Prostate gland (tissue), 2 donors: ENCODE results near the gene RCAN2.

Source experiments
- POLR2A ChIP-seq: fragments of 450-650 bp; IDR thresholded peaks from one replicate; pipeline ENCODE4 v1.6.1; 2016; ENCODE audit warnings: antibody characterized with exemption, mild to moderate bottlenecking
- TF ChIP-seq, protein P1 (sequence below), 4 experiments: fragments of 200-600 bp in 2 of 4; fragments of 450-650 bp in 2 of 4; sonication (generic) in 2 of 4; IDR thresholded peaks; 1 replicate in 3 of 4; 2 replicates in 1 of 4; pipeline ENCODE4 v1.5.1; 2016 to 2019; ENCODE audit warnings: antibody characterized with exemption in 4 of 4, mild to moderate bottlenecking in 2 of 4, moderate library complexity in 2 of 4

DNA sequence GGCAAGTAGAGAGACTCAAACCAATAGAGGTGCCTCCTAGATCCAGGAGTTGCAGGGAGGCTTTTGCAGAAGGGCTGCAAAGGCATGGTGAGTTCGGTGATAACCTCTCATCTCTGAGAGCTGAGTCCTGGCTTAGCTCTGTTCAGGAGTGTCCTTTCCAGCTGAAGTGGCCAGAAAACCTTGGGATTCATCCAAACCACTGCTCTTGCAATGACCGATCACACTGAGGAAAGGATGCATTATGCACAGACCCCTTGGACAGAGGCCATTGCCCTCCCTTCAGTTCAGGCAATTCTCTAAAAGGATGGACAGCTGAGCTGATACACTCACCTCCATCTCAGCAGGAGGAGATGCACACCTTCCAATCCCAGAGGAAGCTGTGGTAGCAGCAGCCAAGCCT, 161.7 kb downstream of the RCAN2 start:
- TF ChIP-seq, protein P1, sequence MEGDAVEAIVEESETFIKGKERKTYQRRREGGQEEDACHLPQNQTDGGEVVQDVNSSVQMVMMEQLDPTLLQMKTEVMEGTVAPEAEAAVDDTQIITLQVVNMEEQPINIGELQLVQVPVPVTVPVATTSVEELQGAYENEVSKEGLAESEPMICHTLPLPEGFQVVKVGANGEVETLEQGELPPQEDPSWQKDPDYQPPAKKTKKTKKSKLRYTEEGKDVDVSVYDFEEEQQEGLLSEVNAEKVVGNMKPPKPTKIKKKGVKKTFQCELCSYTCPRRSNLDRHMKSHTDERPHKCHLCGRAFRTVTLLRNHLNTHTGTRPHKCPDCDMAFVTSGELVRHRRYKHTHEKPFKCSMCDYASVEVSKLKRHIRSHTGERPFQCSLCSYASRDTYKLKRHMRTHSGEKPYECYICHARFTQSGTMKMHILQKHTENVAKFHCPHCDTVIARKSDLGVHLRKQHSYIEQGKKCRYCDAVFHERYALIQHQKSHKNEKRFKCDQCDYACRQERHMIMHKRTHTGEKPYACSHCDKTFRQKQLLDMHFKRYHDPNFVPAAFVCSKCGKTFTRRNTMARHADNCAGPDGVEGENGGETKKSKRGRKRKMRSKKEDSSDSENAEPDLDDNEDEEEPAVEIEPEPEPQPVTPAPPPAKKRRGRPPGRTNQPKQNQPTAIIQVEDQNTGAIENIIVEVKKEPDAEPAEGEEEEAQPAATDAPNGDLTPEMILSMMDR (IDR thresholded peaks at IDR 0.05): no peak
- no peak for TF ChIP-seq POLR2A
